IMR-90 (cell line): ENCODE data around the gene KAT6B. TPM values are rescaled to one million over a fixed set of nuclear protein-coding genes. Genes with fewer than 3 reads are reported as not detected.
A peak's percentile ranks its signal among the peaks of the same experiment; 100 is the strongest.

ENCODE experiments used
- ATAC-seq: fragments of 200-7000 bp; cut with Tn5 transposase; 2 replicates; pipeline ENCODE4 v1.9.1; 2020; ENCODE audit warnings: low read depth, mild to moderate bottlenecking, moderate library complexity
- BruUV-seq: library from RNA; stranded (reverse); fragments of 400-500 nt; replicated peaks from 2 replicates; lab custom pipeline; 2021; lab: Mats Ljungman, UMichigan
- CTCF ChIA-PET: fragments of 300-600 bp; formaldehyde crosslinking; extraction: SDS; loops from one replicate; lab custom pipeline; 2021; ENCODE audit warnings: antibody characterized with exemption; lab: Yijun Ruan, JAX
- POLR2A ChIA-PET: fragments of 300-600 bp; sonication (Branson Sonifier 250); formaldehyde crosslinking; loops from one replicate; lab custom pipeline; 2022; ENCODE audit warnings: antibody characterized with exemption; ENCODE audit not compliant: unreplicated experiment; lab: Charles Lee
- DNase-seq: peaks from one replicate; pipeline ENCODE4 v3.0.0; 2013
- H2AFZ ChIP-seq: replicated peaks from 2 replicates; pipeline ENCODE3; 2013; ENCODE audit warnings: low read length, mild to moderate bottlenecking; ENCODE audit not compliant: poor library complexity
- H2AK5ac ChIP-seq: 2 replicates; pipeline ENCODE4 v1.6.1; 2013; ENCODE audit warnings: low read depth, low read length, inconsistent platforms
- H2AK9ac ChIP-seq: replicated peaks from 2 replicates; pipeline ENCODE3; 2013; ENCODE audit warnings: mild to moderate bottlenecking, low read depth, low read length, moderate library complexity; ENCODE audit not compliant: poor library complexity
- H2BK120ac ChIP-seq: 2 replicates; pipeline ENCODE4 v1.6.1; 2013; ENCODE audit warnings: low read depth, low read length, inconsistent platforms
- H2BK15ac ChIP-seq: 3 replicates; pipeline ENCODE4 v1.6.1; 2013; ENCODE audit warnings: low read depth, low read length, inconsistent platforms
- H2BK20ac ChIP-seq: 2 replicates; pipeline ENCODE4 v1.6.1; 2013; ENCODE audit warnings: low read depth, mild to moderate bottlenecking, inconsistent platforms, low read length, moderate library complexity
- H2BK5ac ChIP-seq: 2 replicates; pipeline ENCODE4 v1.6.1; 2013; ENCODE audit warnings: mild to moderate bottlenecking, low read depth, low read length, inconsistent platforms; ENCODE audit not compliant: poor library complexity, severe bottlenecking
- H3K14ac ChIP-seq: replicated peaks from 2 replicates; pipeline ENCODE4 v1.6.1; 2013; ENCODE audit warnings: low read depth, low read length, inconsistent platforms
- H3K18ac ChIP-seq: 2 replicates; pipeline ENCODE4 v1.6.1; 2013; ENCODE audit warnings: low read depth, low read length, control low read depth
- H3K23ac ChIP-seq: 2 replicates; pipeline ENCODE4 v1.6.1; 2013; ENCODE audit warnings: low read depth, low read length, inconsistent platforms
- H3K27ac ChIP-seq: 2 replicates; pipeline ENCODE4 v1.5.1; 2013; ENCODE audit warnings: mild to moderate bottlenecking, control low read depth, low read length; ENCODE audit not compliant: insufficient read depth
- H3K27me3 ChIP-seq: 2 replicates; pipeline ENCODE4 v1.6.1; 2013; ENCODE audit warnings: low read length; ENCODE audit not compliant: control insufficient read depth, insufficient read depth
- H3K36me3 ChIP-seq: 2 replicates; pipeline ENCODE4 v1.6.1; 2013; ENCODE audit warnings: low read length, mixed read lengths; ENCODE audit not compliant: control insufficient read depth, insufficient read depth
- H3K4ac ChIP-seq: 2 replicates; pipeline ENCODE4 v1.6.1; 2013; ENCODE audit warnings: low read depth, low read length, inconsistent platforms
- H3K4me1 ChIP-seq: 2 replicates; pipeline ENCODE4 v1.6.1; 2013; ENCODE audit warnings: low read length, mixed read lengths; ENCODE audit not compliant: control insufficient read depth, insufficient read depth
- H3K4me2 ChIP-seq: 2 replicates; pipeline ENCODE4 v1.6.1; 2013; ENCODE audit warnings: low read depth, mild to moderate bottlenecking, control low read depth, low read length, moderate library complexity
- H3K4me3 ChIP-seq: 2 replicates; pipeline ENCODE4 v1.5.1; 2013; ENCODE audit warnings: low read depth, mild to moderate bottlenecking, control low read depth, low read length, moderate library complexity; ENCODE audit not compliant: insufficient read depth
- H3K56ac ChIP-seq: 2 replicates; pipeline ENCODE4 v1.6.1; 2013; ENCODE audit warnings: low read length, inconsistent platforms; ENCODE audit not compliant: insufficient read depth; ENCODE audit errors: extremely low read depth
- H3K79me1 ChIP-seq, 2 experiments: 2 replicates each; pipeline ENCODE4 v1.6.1; 2013; ENCODE audit warnings: low read length in 2 of 2, inconsistent platforms in 1 of 2, low read depth in 1 of 2
- H3K9ac ChIP-seq: 2 replicates; pipeline ENCODE4 v1.6.1; 2013; ENCODE audit warnings: low read depth, low read length, control low read depth
- H3K9me1 ChIP-seq: 2 replicates; pipeline ENCODE4 v1.6.1; 2013; ENCODE audit warnings: low read length, inconsistent platforms; ENCODE audit not compliant: insufficient read depth
- H3K9me3 ChIP-seq: 2 replicates; pipeline ENCODE4 v1.6.1; 2013; ENCODE audit warnings: low read length; ENCODE audit not compliant: control insufficient read depth, insufficient read depth
- H4K20me1 ChIP-seq: 2 replicates; pipeline ENCODE4 v1.6.1; 2013; ENCODE audit warnings: low read length, inconsistent platforms; ENCODE audit not compliant: insufficient read depth
- H4K5ac ChIP-seq: 2 replicates; pipeline ENCODE4 v1.6.1; 2013; ENCODE audit warnings: mild to moderate bottlenecking, low read depth, low read length, control low read depth
- H4K8ac ChIP-seq, 2 experiments: 2 replicates each; pipeline ENCODE4 v1.6.1; 2013; ENCODE audit warnings: low read depth in 2 of 2, low read length in 2 of 2, control low read depth in 1 of 2, inconsistent platforms in 1 of 2
- H4K91ac ChIP-seq: 2 replicates; pipeline ENCODE4 v1.6.1; 2013; ENCODE audit warnings: low read depth, low read length, inconsistent platforms; ENCODE audit not compliant: insufficient read depth
- BHLHE40 ChIP-seq: fragments of 150-350 bp; IDR thresholded peaks from 2 replicates; pipeline ENCODE4 v1.6.1; 2016; ENCODE audit warnings: mild to moderate bottlenecking, low read depth, low read length
- CEBPB ChIP-seq: IDR thresholded peaks from 2 replicates; pipeline ENCODE4 v1.6.1; 2012; ENCODE audit warnings: low read depth, low read length, improper control_type of control experiment
- RAD21 ChIP-seq: IDR thresholded peaks from 2 replicates; pipeline ENCODE4 v1.6.1; 2012; ENCODE audit warnings: low read length, improper control_type of control experiment
- WGBS, 2 experiments: methylation state at CpG; one replicate each; pipeline versions ENCODE4 v1.1.5 to v1.1.7; 2013; ENCODE audit warnings: missing lambda C conversion rate in 2 of 2; ENCODE audit not compliant: insufficient read length in 1 of 2; ENCODE audit errors: extremely low coverage in 2 of 2; 5-methylcytosine and 5-hydroxymethylcytosine counted together
- dilution Hi-C: fragments of 300-500 bp; cut with HindIII; formaldehyde crosslinking; loops from one replicate; pipeline ENCODE4 v1.14.3; 2018; ENCODE audit warnings: low sequenced_read_pairs; ENCODE audit not compliant: unreplicated experiment
- in situ Hi-C: fragments of 300-500 bp; cut with MboI; formaldehyde crosslinking; loops from 3 replicates; pipeline ENCODE4 v1.14.3; 2019; ENCODE audit warnings: low sequenced_read_pairs, inconsistent platforms, mixed read lengths
- intact Hi-C: fragments of 100-400 bp; cut with micrococcal nuclease; formaldehyde crosslinking; loops from 2 replicates; pipeline ENCODE4 v1.10.0; 2022
- polyA plus RNA-seq, 3 experiments: library from polyadenylated mRNA; depleted of rRNA; stranded (reverse); fragments of >200 nt; gene quantifications; 2 replicates each; pipeline ENCODE4 v1.2.3, GENCODE V29; 2012; ENCODE audit warnings: low replicate concordance in 1 of 3
- total RNA-seq: library from RNA; depleted of rRNA; stranded (reverse); fragments of >200 nt; gene quantifications from 2 replicates; pipeline ENCODE4 v1.2.3, GENCODE V29; 2012

The KAT6B gene
- total and polyA plus RNA-seq, 2 of the 4 experiments (the other 2 are of a cell fraction), result 8.8 to 28.1 TPM

- Histone ChIP-seq H3K9me3 (no peaks in the 10 kb centered on the region), H3K9ac (no peak overlapping the region), H3K9me1 (peaks cover 7% of the 10 kb centered on the region; the same call in 1 of the 2 replicates), H3K4me1 (no peaks in the 10 kb centered on the region), H3K4me3 (no peak overlapping the region), H3K36me3 (peaks cover 17% of the 10 kb centered on the region; the same call in 1 of the 2 replicates), H2AK5ac (no peak overlapping the region), H3K23ac (peak overlapping the region; percentile 39; the same call in 1 of the 2 replicates), H2BK120ac (no peak overlapping the region), H2BK5ac (no peak overlapping the region), H2AFZ (no peak overlapping the region), H4K20me1 (no peaks in the 10 kb centered on the region), H4K5ac (no peak overlapping the region), H4K8ac (no peak overlapping the region), H3K14ac (no peak overlapping the region), H4K91ac (peak overlapping the region; percentile 32; the same call in 1 of the 2 replicates), H3K79me1 (peaks cover 5 to 32% of the 10 kb centered on the region in 2 experiments; a peak in 3 of 4 replicates), H3K27ac (no peak overlapping the region), H3K4me2 (no peak overlapping the region), H3K18ac (no peak overlapping the region), H2AK9ac (no peak overlapping the region), H3K27me3 (no peaks in the 10 kb centered on the region), H3K56ac (no peak overlapping the region), H2BK15ac (no peak overlapping the region), H3K4ac (no peak overlapping the region), H2BK20ac (no peak overlapping the region)
- ATAC-seq (no peak), DNase-seq (no peak)
- POLR2A ChIA-PET, result no interaction called here
- intact Hi-C loops, result no loop called here
- WGBS, 2 experiments, result no CpG with 5 or more reads among the region's 8 CpGs
- in situ Hi-C loops, result no loop called here
- CTCF ChIA-PET, result interaction anchor here (0.6 kb wide), 1 partner anchor 41 kb away, joined by 3 read pairs; no protein-coding TSS in a partner anchor
- TF ChIP-seq BHLHE40, result no peak
- TF ChIP-seq RAD21, result no peak
- TF ChIP-seq CEBPB, result no peak
- dilution Hi-C loops, result no loop called here
- BruUV-seq, result no TSS peak
Observed at GRCh38 chr10:75012471-75012870, 186.1 kb downstream of the KAT6B start.
